Thoracic aorta (tissue), 2 donors: ENCODE results near the gene MUSTN1. TPM values are rescaled to one million over a fixed set of nuclear protein-coding genes. Genes with fewer than 3 reads are reported as not detected.

Experiments used
- ATAC-seq: fragments of 150-250 bp; one replicate; pipeline ENCODE4 v1.8.0; 2017; ENCODE audit warnings: low read depth; ENCODE audit not compliant: insufficient number of reproducible peaks, low FRiP score
- DNase-seq: peaks from one replicate; pipeline ENCODE4 v3.0.0-alpha.2; 2020; ENCODE audit warnings: low spot score
- H3K27ac ChIP-seq, 2 donors: fragments of 200-600 bp; sonication (generic); 1 replicate in 1 of 2; 2 replicates in 1 of 2; pipeline ENCODE4 v1.5.1; 2016; ENCODE audit warnings: mild to moderate bottlenecking in 2 of 2, moderate library complexity in 2 of 2
- H3K27me3 ChIP-seq: fragments of 200-600 bp; sonication (generic); replicated peaks from 2 replicates; pipeline ENCODE4 v1.6.0; 2016; ENCODE audit warnings: mild to moderate bottlenecking; ENCODE audit not compliant: insufficient read depth
- H3K36me3 ChIP-seq: fragments of 200-600 bp; sonication (generic); one replicate; pipeline ENCODE4 v1.5.1; 2016
- H3K4me1 ChIP-seq, 2 donors: fragments of 200-600 bp; sonication (generic); 1 replicate in 1 of 2; 2 replicates in 1 of 2; pipeline versions ENCODE4 v1.5.1 to v1.6.0; 2016; ENCODE audit warnings: low read depth in 2 of 2, mild to moderate bottlenecking in 1 of 2; ENCODE audit not compliant: control insufficient read depth in 1 of 2
- H3K4me3 ChIP-seq: fragments of 200-600 bp; sonication (generic); 2 replicates; pipeline ENCODE4 v1.5.1; 2016; ENCODE audit warnings: mild to moderate bottlenecking
- H3K9me3 ChIP-seq: fragments of 200-600 bp; sonication (generic); 2 replicates; pipeline ENCODE4 v1.5.1; 2016
- CTCF ChIP-seq: fragments of 200-600 bp; sonication (generic); IDR thresholded peaks from one replicate; pipeline ENCODE4 v1.5.1; 2019; ENCODE audit warnings: antibody characterized with exemption
- total RNA-seq, 2 donors: library from RNA; depleted of rRNA; stranded (reverse); fragments of >200 nt; gene quantifications; one replicate each; pipeline versions ENCODE4 v1.1.0 to v1.2.3, GENCODE V29; 2016

Gene MUSTN1
- total RNA-seq, 2 donors from 2014 or later = 21.0 to 33.8 TPM

- no peak for ATAC-seq
Measured at GRCh38 chr3:52794612-52795099, 40.2 kb downstream of the MUSTN1 start, which contains the start of gene ITIH3. ITIH3 (plus strand) TSS chr3:52794796; CDS start chr3:52794804, 8 bp downstream.

GRCh38 chr3:52793702-52794611 lies 40.9 kb downstream of the MUSTN1 start:
- ATAC-seq (no peak), DNase-seq (no peak)
- H3K27me3 ChIP-seq = no peaks in the 10 kb centered on the region
- no peak overlapping the region for H3K27ac ChIP-seq
- no peak for TF ChIP-seq CTCF
- no peaks in the 10 kb centered on the region for H3K9me3 ChIP-seq
- H3K4me3 ChIP-seq = no peak overlapping the region
- H3K36me3 ChIP-seq = no peaks in the 10 kb centered on the region
- peaks cover 0 to 9% of the 10 kb centered on the region in 2 donors for H3K4me1 ChIP-seq

More at GRCh38 chr3:52794612-52795099, 40.2 kb downstream of the MUSTN1 start, which contains the start of gene ITIH3:
- no peak for DNase-seq
- TF ChIP-seq CTCF = no peak
- Histone ChIP-seq H3K4me1 (peaks cover 0 to 9% of the 10 kb centered on the region in 2 donors), H3K4me3 (no peak within 1 kb of the TSS), H3K36me3 (no peaks in the 10 kb centered on the region), H3K9me3 (no peaks in the 10 kb centered on the region), H3K27me3 (no peaks in the 10 kb centered on the region), H3K27ac (no peak within 1 kb of the TSS)

- no peak for ATAC-seq
- H3K27ac ChIP-seq = no peak overlapping the region
Measured at GRCh38 chr3:52792961-52793695, 41.7 kb downstream of the MUSTN1 start.

GRCh38 chr3:52792413-52792812 lies 42.4 kb downstream of the MUSTN1 start:
- no peak overlapping the region for H3K27ac ChIP-seq
- no peaks in the 10 kb centered on the region for H3K9me3 ChIP-seq
- TF ChIP-seq CTCF = no peak
- no peak for DNase-seq
- no peaks in the 10 kb centered on the region for H3K27me3 ChIP-seq
- ATAC-seq = no peak
- H3K36me3 ChIP-seq = no peaks in the 10 kb centered on the region
- no peak overlapping the region for H3K4me3 ChIP-seq
- H3K4me1 ChIP-seq = no peaks in the 10 kb centered on the region

More at GRCh38 chr3:52792961-52793695, 41.7 kb downstream of the MUSTN1 start:
- DNase-seq = no peak
- Histone ChIP-seq H3K27me3 (no peaks in the 10 kb centered on the region), H3K4me3 (no peak overlapping the region), H3K9me3 (no peaks in the 10 kb centered on the region), H3K36me3 (no peaks in the 10 kb centered on the region), H3K4me1 (peaks cover 0 to under 1% of the 10 kb centered on the region in 2 donors)
- no peak for TF ChIP-seq CTCF

GRCh38 chr3:52791928-52792327 lies 42.9 kb downstream of the MUSTN1 start:
- TF ChIP-seq CTCF = no peak
- Histone ChIP-seq H3K4me3 (no peak overlapping the region), H3K27me3 (no peaks in the 10 kb centered on the region), H3K4me1 (no peaks in the 10 kb centered on the region), H3K27ac (no peak overlapping the region), H3K36me3 (no peaks in the 10 kb centered on the region), H3K9me3 (no peaks in the 10 kb centered on the region)
- ATAC-seq (no peak), DNase-seq (no peak)
